ENCODE results near the gene ANKRD36B.
"Not testable (repeated sequence)": the region's sequence is repeated elsewhere in the genome, so short reads cannot be mapped to it uniquely, and the experiment has no call there.

GRCh38 chr2:97550498-97550897, 39.2 kb downstream of the ANKRD36B start:
- TF ChIP-seq, protein P1, sequence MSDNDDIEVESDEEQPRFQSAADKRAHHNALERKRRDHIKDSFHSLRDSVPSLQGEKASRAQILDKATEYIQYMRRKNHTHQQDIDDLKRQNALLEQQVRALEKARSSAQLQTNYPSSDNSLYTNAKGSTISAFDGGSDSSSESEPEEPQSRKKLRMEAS (IDR thresholded peaks at IDR 0.05; ENCODE audit: insufficient read depth, insufficient read length), result not testable (repeated sequence)
- TF ChIP-seq CTCF (IDR thresholded peaks at IDR 0.05; ENCODE audit: extremely low read depth in 1 of 2, insufficient read depth in 1 of 2, low read depth in 1 of 2, low read length in 2 of 2); POLR2AphosphoS5 (IDR thresholded peaks at IDR 0.05; ENCODE audit: insufficient read depth, low read depth, low read length); EZH2 (IDR thresholded peaks at IDR 0.05; ENCODE audit: borderline replicate concordance, low read depth, low read length, severe bottlenecking); POLR2A (IDR thresholded peaks at IDR 0.05; ENCODE audit: low read depth, low read length); GATA2 (IDR thresholded peaks at IDR 0.05; ENCODE audit: insufficient read depth, insufficient read length, low read depth, low read length): not testable (repeated sequence)
- peak; percentile 35 for TF ChIP-seq JUN (IDR thresholded peaks at IDR 0.05; ENCODE audit: borderline replicate concordance, insufficient read depth, insufficient read length, low read depth)
